K562 (cell line): ENCODE data around the gene YOD1. TPM values are rescaled to one million over a fixed set of nuclear protein-coding genes. Genes with fewer than 3 reads are reported as not detected.

Source experiments
- ARID2 ChIP-seq: fragments of 450-650 bp; IDR thresholded peaks from 2 replicates; pipeline ENCODE4 v1.6.1; 2017; ENCODE audit warnings: antibody characterized with exemption, mild to moderate bottlenecking
- ARID4B ChIP-seq: sonication (generic); formaldehyde crosslinking; IDR thresholded peaks from 2 replicates; pipeline ENCODE4 v1.8.0; 2022; ENCODE audit warnings: mild to moderate bottlenecking, missing genetic modification reagents
- BCLAF1 ChIP-seq, 2 experiments: fragments of 450-650 bp in 1 of 2; IDR thresholded peaks; 2 replicates each; pipeline ENCODE4 v1.6.1; 2011 to 2017; ENCODE audit warnings: low read depth in 2 of 2, antibody characterized with exemption in 1 of 2, borderline replicate concordance in 1 of 2, low read length in 1 of 2, mild to moderate bottlenecking in 1 of 2, mixed read lengths in 1 of 2; ENCODE audit not compliant: control insufficient read depth in 1 of 2
- CCAR2 ChIP-seq: fragments of 200-400 bp; formaldehyde crosslinking; IDR thresholded peaks from 2 replicates; pipeline ENCODE4 v1.6.1; 2017; ENCODE audit warnings: mild to moderate bottlenecking, low read depth, low read length
- EWSR1 ChIP-seq: fragments of 450-650 bp; IDR thresholded peaks from 2 replicates; pipeline ENCODE4 v1.6.1; 2018; ENCODE audit warnings: borderline replicate concordance, mild to moderate bottlenecking, low read depth, moderate library complexity; ENCODE audit not compliant: partially characterized antibody
- FOSL1 ChIP-seq: fragments of 200-800 bp; sonication (Bioruptor generic); conservative IDR thresholded peaks from 2 replicates; pipeline ENCODE4 v1.6.1; 2016; ENCODE audit warnings: missing genetic modification characterization, missing compliant biosample characterization
- KDM4B ChIP-seq, 2 experiments: fragments of 450-650 bp in 1 of 2; sonication (generic) in 1 of 2; IDR thresholded peaks; 2 replicates each; pipeline ENCODE4 v1.6.1; 2016 to 2017; ENCODE audit warnings: borderline replicate concordance in 2 of 2, antibody characterized with exemption in 1 of 2, low read depth in 1 of 2, mild to moderate bottlenecking in 1 of 2
- L3MBTL2 ChIP-seq: fragments of 450-650 bp; IDR thresholded peaks from 2 replicates; pipeline ENCODE4 v1.6.1; 2016; ENCODE audit warnings: mild to moderate bottlenecking, moderate library complexity
- MTA3 ChIP-seq: fragments of 450-650 bp; formaldehyde crosslinking; IDR thresholded peaks from 2 replicates; pipeline ENCODE4 v1.6.1; 2017; ENCODE audit warnings: mild to moderate bottlenecking, borderline replicate concordance
- MYC ChIP-seq, 2 experiments: fragments of 250-450 bp in 1 of 2; sonication (Bioruptor Pico) in 1 of 2; IDR thresholded peaks; 2 replicates each; pipeline versions ENCODE4 v1.5.1 to v1.6.1; 2012 to 2021; ENCODE audit warnings: low read depth in 2 of 2, borderline replicate concordance in 1 of 2, improper control_type of control experiment in 1 of 2, low read length in 1 of 2, mild to moderate bottlenecking in 1 of 2, moderate library complexity in 1 of 2
- RBM15 ChIP-seq: fragments of 200-400 bp; formaldehyde crosslinking; IDR thresholded peaks from 2 replicates; pipeline ENCODE4 v1.6.1; 2018; ENCODE audit warnings: mild to moderate bottlenecking, low read length, moderate library complexity; ENCODE audit not compliant: insufficient read depth
- SMARCC2 ChIP-seq: fragments of 450-650 bp; IDR thresholded peaks from 2 replicates; pipeline ENCODE4 v1.6.1; 2017; ENCODE audit warnings: antibody characterized with exemption, moderate library complexity, mild to moderate bottlenecking, low read depth
- SRSF3 ChIP-seq: fragments of 200-400 bp; formaldehyde crosslinking; IDR thresholded peaks from 2 replicates; pipeline ENCODE4 v1.6.1; 2016; ENCODE audit warnings: mild to moderate bottlenecking, low read length, moderate library complexity; ENCODE audit not compliant: insufficient read depth
- WHSC1 ChIP-seq: IDR thresholded peaks from one replicate; pipeline ENCODE4 v1.6.1; 2012; ENCODE audit warnings: low read length, control low read depth, inconsistent platforms
- ZBTB43 ChIP-seq: sonication (generic); formaldehyde crosslinking; IDR thresholded peaks from 2 replicates; pipeline ENCODE4 v1.8.0; 2023; ENCODE audit warnings: mild to moderate bottlenecking, missing genetic modification reagents
- ZC3H11A ChIP-seq: IDR thresholded peaks from 2 replicates; pipeline ENCODE4 v1.6.1; 2012; ENCODE audit warnings: low read depth, low read length, improper control_type of control experiment
- polyA plus RNA-seq, 8 experiments: library from polyadenylated mRNA; depleted of rRNA in 4 of 8; stranded (reverse) in 5 of 8; unstranded in 3 of 8; fragments of >200 nt; fragmentation: Nextera tagmentation in 2 of 8; fragmentation: Illumina TruSeq in 1 of 8; extraction: Ambion mirVana in 2 of 8; extraction: Trizol in 1 of 8; gene quantifications; 2 replicates each; pipeline versions ENCODE4 v1.2.1 to v1.2.3, GENCODE V29; 2011 to 2014; ENCODE audit warnings: inconsistent platforms in 1 of 8, missing spikeins in 1 of 8
- total RNA-seq, 7 experiments: library from RNA; depleted of rRNA in 6 of 7; stranded (reverse); fragments of >200 nt in 6 of 7; fragmentation: Illumina TruSeq in 2 of 7; extraction: Trizol in 2 of 7; gene quantifications; 2 replicates each; pipeline versions ENCODE4 v1.2.1 to v1.2.3, GENCODE V29; 2011 to 2021; ENCODE audit warnings: low replicate concordance in 1 of 7

Gene YOD1
- total and polyA plus RNA-seq, 9 of the 15 experiments (the other 6 are each of a cell fraction or from before 2014, with no cell fraction given): 18.2 to 78.1 (median 46.9) TPM

GRCh38 chr1:207025146-207025880 is 25.7 kb downstream of the YOD1 start (continued):
- no peak for TF ChIP-seq CCAR2
- no peak for TF ChIP-seq BCLAF1 (IDR thresholded peaks at IDR 0.05; ENCODE audit: borderline replicate concordance in 1 of 2, control insufficient read depth in 1 of 2, low read depth in 2 of 2, low read length in 1 of 2)
- no peak for TF ChIP-seq RBM15
- TF ChIP-seq ARID2: no peak
- no peak for TF ChIP-seq FOSL1
- TF ChIP-seq ZBTB43 (CRISPR knock-in tag): no peak
- no peak for TF ChIP-seq KDM4B (IDR thresholded peaks at IDR 0.05; ENCODE audit: borderline replicate concordance in 2 of 2, low read depth in 1 of 2)
- TF ChIP-seq MTA3: no peak
- TF ChIP-seq L3MBTL2: peak; percentile 82
- peak; percentile 50 for TF ChIP-seq WHSC1
- TF ChIP-seq SMARCC2: no peak
- TF ChIP-seq ZC3H11A: no peak
- TF ChIP-seq MYC (IDR thresholded peaks at IDR 0.05; ENCODE audit: low read depth, low read length): no peak
- peak; percentile 83; the same call in 1 of the 2 replicates for TF ChIP-seq MYC (CRISPR knock-in tag; IDR thresholded peaks at IDR 0.05; ENCODE audit: borderline replicate concordance, low read depth)
- TF ChIP-seq SRSF3: no peak
- no peak for TF ChIP-seq ARID4B (CRISPR knock-in tag)
- TF ChIP-seq EWSR1: no peak
